ENCODE data around the gene WDR1. TPM values are rescaled to one million over a fixed set of nuclear protein-coding genes. Genes with fewer than 3 reads are reported as not detected.

Gene WDR1
- total RNA-seq, 4 donors from 2014 or later, result 196 to 268 (median 246) TPM

- Histone ChIP-seq H3K27ac (no peak overlapping the region), H3K27me3 (no peaks in the 10 kb centered on the region), H3K9me3 (no peaks in the 10 kb centered on the region), H3K36me3 (no peaks in the 10 kb centered on the region), H3K4me3 (no peak overlapping the region), H3K4me1 (peaks cover 0 to 29% (median 13%) of the 10 kb centered on the region in 4 donors)
- intact Hi-C loops (cut with DNase I; ENCODE audit: low total_unique reads), result loop anchor here (5.0 to 10.0 kb wide), 2 partner anchors 243 to 385 kb away; no protein-coding TSS in a partner anchor
- in situ Hi-C loops (cut with MboI; ENCODE audit: low pct_ligation_motif_present in 1 of 4, low pct_unique_long_range_greater_than_20kb in 1 of 4, low sequenced_read_pairs in 3 of 4), result loop anchor here (5.0 to 10.0 kb wide), 4 partner anchors 245 to 395 kb away; no protein-coding TSS in a partner anchor
- no peak for DNase-seq
- TF ChIP-seq POLR2A (IDR thresholded peaks at IDR 0.05) (no peak), EP300 (IDR thresholded peaks at IDR 0.05; ENCODE audit: low read depth) (no peak), POLR2AphosphoS5 (IDR thresholded peaks at IDR 0.05) (no peak), CTCF (IDR thresholded peaks at IDR 0.05) (no peak)
Observed at GRCh38 chr4:10159671-10160070, 43.1 kb upstream of the WDR1 start.

- Histone ChIP-seq H3K9me3 (no peaks in the 10 kb centered on the region), H3K4me1 (peaks cover 0 to 26% (median 12%) of the 10 kb centered on the region in 4 donors), H3K4me3 (no peak overlapping the region), H3K27me3 (no peaks in the 10 kb centered on the region), H3K27ac (peak overlapping the region in 3 of 4 donors; percentile 24 to 53 (median 48)), H3K36me3 (no peaks in the 10 kb centered on the region)
- WGBS, 2 donors (ENCODE audit: low coverage in 1 of 2), result 8 to 25% methylated on average over 2 to 9 of the region's 9 CpGs
- TF ChIP-seq POLR2AphosphoS5 (IDR thresholded peaks at IDR 0.05) (no peak), POLR2A (IDR thresholded peaks at IDR 0.05) (no peak), EP300 (IDR thresholded peaks at IDR 0.05; ENCODE audit: low read depth) (no peak)
- intact Hi-C loops (cut with DNase I; ENCODE audit: low total_unique reads) (no loop called here), in situ Hi-C loops (cut with MboI; ENCODE audit: low pct_ligation_motif_present in 1 of 4, low pct_unique_long_range_greater_than_20kb in 1 of 4, low sequenced_read_pairs in 3 of 4) (loop anchor here in 1 of 4 donors (10.0 kb wide), 1 partner anchor 386 kb away; no protein-coding TSS in a partner anchor)
- DNase-seq, result no peak
Observed at GRCh38 chr4:10158333-10158942, 41.8 kb upstream of the WDR1 start.

- Histone ChIP-seq H3K9me3 (no peaks in the 10 kb centered on the region), H3K27me3 (no peaks in the 10 kb centered on the region), H3K4me1 (peaks cover 0 to 19% (median 8%) of the 10 kb centered on the region in 4 donors), H3K4me3 (no peak overlapping the region), H3K36me3 (no peaks in the 10 kb centered on the region), H3K27ac (peak overlapping the region in 3 of 4 donors; percentile 24 to 53 (median 48))
- WGBS, 2 donors (ENCODE audit: low coverage in 1 of 2), result 26 to 100% methylated on average over 1 to 8 of the region's 8 CpGs
- TF ChIP-seq EP300 (IDR thresholded peaks at IDR 0.05; ENCODE audit: low read depth) (no peak), CTCF (IDR thresholded peaks at IDR 0.05) (peak; percentile 71 to 85 (median 82))
- in situ Hi-C loops (cut with MboI; ENCODE audit: low pct_ligation_motif_present in 1 of 4, low pct_unique_long_range_greater_than_20kb in 1 of 4, low sequenced_read_pairs in 3 of 4) (loop anchor here in 1 of 4 donors (10.0 kb wide), 1 partner anchor 387 kb away; no protein-coding TSS in a partner anchor), intact Hi-C loops (cut with DNase I; ENCODE audit: low total_unique reads) (no loop called here)
- DNase-seq, result peak; percentile 54
Observed at GRCh38 chr4:10157478-10158332, 41.1 kb upstream of the WDR1 start.

- 79 to 100% methylated on average over 1 to 3 of the region's 3 CpGs for WGBS, 2 donors (ENCODE audit: low coverage in 1 of 2)
- intact Hi-C loops (cut with DNase I; ENCODE audit: low total_unique reads) (no loop called here), in situ Hi-C loops (cut with MboI; ENCODE audit: low pct_ligation_motif_present in 1 of 4, low pct_unique_long_range_greater_than_20kb in 1 of 4, low sequenced_read_pairs in 3 of 4) (loop anchor here in 1 of 4 donors (10.0 kb wide), 1 partner anchor 391 kb away; no protein-coding TSS in a partner anchor)
- H3K36me3 ChIP-seq, result no peaks in the 10 kb centered on the region
- H3K9me3 ChIP-seq, result no peaks in the 10 kb centered on the region
- TF ChIP-seq EP300 (IDR thresholded peaks at IDR 0.05; ENCODE audit: low read depth) (no peak), POLR2AphosphoS5 (IDR thresholded peaks at IDR 0.05) (no peak), POLR2A (IDR thresholded peaks at IDR 0.05) (no peak), CTCF (IDR thresholded peaks at IDR 0.05) (no peak)
- H3K4me1 ChIP-seq, result peaks cover 0 to 16% (median 6%) of the 10 kb centered on the region in 4 donors
- H3K27ac ChIP-seq, result no peak overlapping the region
- H3K4me3 ChIP-seq, result no peak overlapping the region
- DNase-seq, result no peak
- no peaks in the 10 kb centered on the region for H3K27me3 ChIP-seq
Observed at GRCh38 chr4:10154241-10154640, 37.6 kb upstream of the WDR1 start.

Data from transverse colon (tissue), 4 donors.